Lower leg skin (tissue), 4 donors: ENCODE results near the gene SOHLH2. TPM values are rescaled to one million over a fixed set of nuclear protein-coding genes. Genes with fewer than 3 reads are reported as not detected.

ENCODE experiments used
- DNase-seq, 2 donors: peaks; one replicate each; pipeline ENCODE4 v3.0.0-alpha.2; 2019; ENCODE audit warnings: low spot score in 2 of 2
- H3K4me3 ChIP-seq: fragments of 200-600 bp; sonication (generic); 2 replicates; pipeline ENCODE4 v1.5.1; 2017; ENCODE audit warnings: mild to moderate bottlenecking, low read depth; ENCODE audit not compliant: poor library complexity, severe bottlenecking
- POLR2A ChIP-seq, 2 donors: fragments of 450-650 bp; IDR thresholded peaks; one replicate each; pipeline ENCODE4 v1.6.1; 2016 to 2017; ENCODE audit warnings: antibody characterized with exemption in 2 of 2, mild to moderate bottlenecking in 1 of 2, moderate library complexity in 1 of 2
- WGBS, 2 donors: methylation state at CpG; one replicate each; pipeline ENCODE4 v1.1.5; 2018; 5-methylcytosine and 5-hydroxymethylcytosine counted together
- intact Hi-C: fragments of 100-400 bp; cut with DNase I; formaldehyde crosslinking; loops from one replicate; pipeline ENCODE4 v1.15.0; 2023; ENCODE audit warnings: low total_unique reads
- total RNA-seq, 4 donors: library from RNA; depleted of rRNA; stranded (reverse); fragments of >200 nt; gene quantifications; one replicate each; pipeline ENCODE4 v1.1.0, GENCODE V29; 2016
- TF ChIP-seq, protein P1 (sequence below), 3 donors: fragments of 450-650 bp; IDR thresholded peaks; one replicate each; pipeline ENCODE4 v1.5.1; 2016; ENCODE audit warnings: antibody characterized with exemption in 3 of 3, mild to moderate bottlenecking in 3 of 3, moderate library complexity in 2 of 3

The SOHLH2 gene
- total RNA-seq, 4 donors from 2014 or later = not detected

DNA sequence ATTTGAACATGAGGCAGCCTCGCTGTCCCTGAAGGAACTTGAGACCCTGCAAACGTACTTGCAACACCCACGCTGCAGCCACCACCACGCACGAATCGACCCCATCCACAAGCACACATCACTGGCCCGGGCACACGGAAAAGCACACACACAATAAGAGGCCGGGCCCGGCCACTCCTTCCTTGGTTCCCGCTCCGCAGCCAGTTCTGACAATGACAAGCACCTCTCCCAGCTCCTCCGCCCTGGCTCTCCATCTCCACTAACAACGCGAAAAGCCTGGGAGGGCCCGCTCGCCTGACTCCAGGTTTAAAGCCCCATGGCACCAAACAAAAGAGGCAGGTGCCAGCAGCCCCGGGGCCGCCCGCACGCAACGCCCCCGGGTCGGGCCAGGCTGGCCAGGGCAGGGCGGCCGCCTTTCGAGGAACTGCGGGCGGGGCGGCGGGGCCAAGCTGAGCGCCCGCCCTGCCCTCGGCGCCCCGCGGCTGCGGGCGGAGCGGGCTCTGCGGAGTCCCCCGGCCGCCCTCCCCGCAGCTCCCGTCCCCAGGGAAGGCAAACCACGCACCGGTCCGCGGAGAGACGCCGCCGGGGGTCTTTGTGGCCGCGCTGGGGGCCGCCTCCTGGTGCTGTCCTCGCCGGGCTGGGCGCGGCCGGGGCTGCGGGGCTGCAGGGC, 83.7 kb downstream of the SOHLH2 start:
- no peak for DNase-seq
- WGBS, 2 donors = 0 to 2% methylated on average over 18 to 21 of the region's 61 CpGs
- H3K4me3 ChIP-seq = peak overlapping the region; percentile 39
- TF ChIP-seq, protein P1, sequence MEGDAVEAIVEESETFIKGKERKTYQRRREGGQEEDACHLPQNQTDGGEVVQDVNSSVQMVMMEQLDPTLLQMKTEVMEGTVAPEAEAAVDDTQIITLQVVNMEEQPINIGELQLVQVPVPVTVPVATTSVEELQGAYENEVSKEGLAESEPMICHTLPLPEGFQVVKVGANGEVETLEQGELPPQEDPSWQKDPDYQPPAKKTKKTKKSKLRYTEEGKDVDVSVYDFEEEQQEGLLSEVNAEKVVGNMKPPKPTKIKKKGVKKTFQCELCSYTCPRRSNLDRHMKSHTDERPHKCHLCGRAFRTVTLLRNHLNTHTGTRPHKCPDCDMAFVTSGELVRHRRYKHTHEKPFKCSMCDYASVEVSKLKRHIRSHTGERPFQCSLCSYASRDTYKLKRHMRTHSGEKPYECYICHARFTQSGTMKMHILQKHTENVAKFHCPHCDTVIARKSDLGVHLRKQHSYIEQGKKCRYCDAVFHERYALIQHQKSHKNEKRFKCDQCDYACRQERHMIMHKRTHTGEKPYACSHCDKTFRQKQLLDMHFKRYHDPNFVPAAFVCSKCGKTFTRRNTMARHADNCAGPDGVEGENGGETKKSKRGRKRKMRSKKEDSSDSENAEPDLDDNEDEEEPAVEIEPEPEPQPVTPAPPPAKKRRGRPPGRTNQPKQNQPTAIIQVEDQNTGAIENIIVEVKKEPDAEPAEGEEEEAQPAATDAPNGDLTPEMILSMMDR (IDR thresholded peaks at IDR 0.05) = no peak
- no peak for TF ChIP-seq POLR2A (IDR thresholded peaks at IDR 0.05)
- intact Hi-C loops = no loop called here

DNA sequence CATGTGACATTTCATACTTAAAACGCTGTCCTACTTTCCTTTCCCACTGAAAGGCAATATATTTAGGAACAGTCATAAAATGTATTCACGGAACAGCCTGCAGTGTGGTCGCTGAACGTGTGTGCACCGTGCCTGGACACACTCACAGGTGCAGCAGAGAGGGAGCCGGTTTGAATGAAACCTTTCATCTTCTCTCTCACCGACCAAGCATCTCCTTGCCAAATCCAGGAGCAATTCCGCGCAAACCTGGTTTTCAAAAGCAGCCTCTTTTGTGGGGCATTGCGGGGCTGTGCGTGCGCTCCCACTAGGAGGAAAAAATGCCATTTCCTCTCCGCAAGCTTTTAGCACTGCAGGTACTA, 84.2 kb downstream of the SOHLH2 start:
- intact Hi-C loops = no loop called here
- WGBS, 2 donors = 5 to 14% methylated on average over 13 of the region's 13 CpGs

DNA sequence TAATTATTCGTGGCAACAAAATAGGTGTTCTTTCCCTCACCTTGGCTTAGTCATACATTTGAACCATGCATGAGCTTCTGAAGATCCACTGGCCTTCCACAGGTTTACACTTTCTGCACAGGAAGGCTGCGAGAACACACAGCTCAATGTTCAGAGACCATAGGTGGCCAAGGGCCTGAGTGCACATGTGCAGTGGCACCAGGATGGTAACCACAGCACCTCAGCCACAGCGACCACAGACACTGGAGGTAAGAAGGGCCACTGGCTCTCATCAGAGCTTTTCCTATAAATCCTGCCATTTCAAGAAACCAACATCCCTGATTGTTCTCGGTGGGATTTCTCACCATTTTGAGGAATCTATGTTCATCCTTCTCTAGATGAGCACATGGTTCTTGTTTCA, 84.8 kb downstream of the SOHLH2 start:
- intact Hi-C loops = no loop called here
- H3K4me3 ChIP-seq = no peak overlapping the region
- TF ChIP-seq, protein P1 (IDR thresholded peaks at IDR 0.05) = no peak
- no peak for TF ChIP-seq POLR2A (IDR thresholded peaks at IDR 0.05)
- 70 to 85% methylated on average over 4 of the region's 4 CpGs for WGBS, 2 donors
- DNase-seq = no peak

More for the DNA sequence above, 84.2 kb downstream of the SOHLH2 start:
- peak overlapping the region; percentile 39 for H3K4me3 ChIP-seq
- no peak for DNase-seq
- TF ChIP-seq, protein P1 (IDR thresholded peaks at IDR 0.05) = no peak
- TF ChIP-seq POLR2A (IDR thresholded peaks at IDR 0.05) = no peak

DNA sequence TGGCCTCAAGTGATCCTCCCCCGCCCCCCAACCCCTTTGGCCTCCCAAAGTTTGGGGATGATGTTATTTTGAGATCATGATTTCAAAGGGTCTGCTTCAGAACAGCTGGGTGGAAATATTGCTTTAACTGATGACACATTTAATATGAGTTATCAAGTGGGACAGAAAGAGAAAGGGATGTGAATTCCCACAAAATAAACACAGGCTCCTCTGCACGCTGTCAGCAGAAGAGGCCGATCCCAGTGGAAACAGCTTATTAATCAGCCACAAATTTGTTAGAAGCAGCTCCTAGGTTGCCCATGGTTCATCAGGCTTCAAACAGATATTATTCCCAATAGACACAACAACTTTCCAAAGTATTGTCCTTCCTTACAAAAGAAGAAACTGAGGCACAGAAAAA, 87.9 kb downstream of the SOHLH2 start:
- H3K4me3 ChIP-seq = no peak overlapping the region
- DNase-seq = no peak
- 74 to 85% methylated on average over 3 of the region's 3 CpGs for WGBS, 2 donors
- intact Hi-C loops = no loop called here
- TF ChIP-seq POLR2A (IDR thresholded peaks at IDR 0.05) = no peak
- TF ChIP-seq, protein P1 (IDR thresholded peaks at IDR 0.05) = no peak

DNA sequence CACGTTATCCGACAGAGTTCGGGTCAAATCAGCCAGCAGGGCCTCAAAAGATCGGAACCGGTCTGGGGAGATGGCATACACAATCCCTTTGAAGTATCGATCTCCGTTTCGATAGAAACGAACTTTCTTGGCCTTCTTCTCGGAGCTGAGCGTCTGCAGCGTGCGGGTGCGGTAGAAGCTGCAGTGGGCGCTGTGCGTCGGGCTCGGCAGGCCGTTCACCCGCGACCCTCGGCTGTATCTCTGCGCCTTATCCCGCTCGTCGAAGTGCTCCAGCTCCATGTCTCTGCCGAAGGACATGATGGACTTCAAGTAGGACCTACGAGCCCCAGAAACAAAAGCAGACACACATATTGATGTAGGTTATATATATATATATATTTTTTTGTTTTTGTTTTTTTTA, 88.5 kb downstream of the SOHLH2 start:
- no peak for DNase-seq
- 86 to 91% methylated on average over 28 of the region's 28 CpGs for WGBS, 2 donors

More for the DNA sequence above, 88.5 kb downstream of the SOHLH2 start:
- intact Hi-C loops = no loop called here
- H3K4me3 ChIP-seq = no peak overlapping the region
- TF ChIP-seq POLR2A (IDR thresholded peaks at IDR 0.05) = no peak
- TF ChIP-seq, protein P1 (IDR thresholded peaks at IDR 0.05) = no peak
